Activated naive CD4-positive, alpha-beta T cell treated with anti-CD3 and anti-CD28 coated beads for 36 hours (primary cell): ENCODE results near the gene DUSP5. TPM values are rescaled to one million over a fixed set of nuclear protein-coding genes. Genes with fewer than 3 reads are reported as not detected.

ENCODE experiments used
- CTCF ChIA-PET: fragments of 350-600 bp; sonication (Branson Sonifier 250); formaldehyde crosslinking; loops from one replicate; lab custom pipeline; 2021; ENCODE audit warnings: antibody characterized with exemption; lab: Charles Lee
- DNase-seq: peaks from one replicate; pipeline ENCODE4 v3.0.0-alpha.2; 2020
- H3K27ac Mint-ChIP-seq: one replicate; pipeline ENCODE4 v1.8.0; 2021; ENCODE audit warnings: mild to moderate bottlenecking, mixed read lengths
- H3K27me3 Mint-ChIP-seq: one replicate; pipeline ENCODE4 v1.8.0; 2021; ENCODE audit warnings: low read depth, mixed read lengths
- H3K36me3 Mint-ChIP-seq: one replicate; pipeline ENCODE4 v1.8.0; 2021; ENCODE audit warnings: low read depth, mixed read lengths
- H3K4me1 Mint-ChIP-seq: one replicate; pipeline ENCODE4 v1.8.0; 2021; ENCODE audit warnings: low read depth, mixed read lengths
- H3K4me3 Mint-ChIP-seq: one replicate; pipeline ENCODE4 v1.8.0; 2021; ENCODE audit warnings: mild to moderate bottlenecking, moderate library complexity, mixed read lengths
- H3K9me3 Mint-ChIP-seq: one replicate; pipeline ENCODE4 v1.8.0; 2021; ENCODE audit warnings: mixed read lengths
- intact Hi-C: fragments of 100-400 bp; cut with micrococcal nuclease; formaldehyde crosslinking; loops from one replicate; pipeline ENCODE4 v1.15.1; 2023
- total RNA-seq, 2 experiments: library from RNA; stranded (reverse); gene quantifications; one replicate each; pipeline ENCODE4 v1.2.3, GENCODE V29; 2021

Gene DUSP5
- total RNA-seq, 2 experiments from 2014 or later: 51.0 to 53.5 TPM

- peaks cover 37% of the 10 kb centered on the region for H3K4me1 Mint-ChIP-seq
- H3K4me3 Mint-ChIP-seq: peak overlapping the region; percentile 89
- no peak for DNase-seq
- CTCF ChIA-PET: interaction anchor here (1.1 to 6.0 kb wide), 2 partner anchors 13 to 143 kb away, joined by 3 to 64 read pairs; no protein-coding TSS in a partner anchor
- H3K27me3 Mint-ChIP-seq: no peaks in the 10 kb centered on the region
- H3K36me3 Mint-ChIP-seq: peaks cover 32% of the 10 kb centered on the region
- intact Hi-C loops: loop anchor here (1.0 to 2.0 kb wide), 5 partner anchors 82 to 358 kb away; no protein-coding TSS in a partner anchor
- peak overlapping the region; percentile 89 for H3K27ac Mint-ChIP-seq
- H3K9me3 Mint-ChIP-seq: no peaks in the 10 kb centered on the region
These were observed 912 bp upstream of the DUSP5 start for GRCh38 chr10:110496553-110497437.

GRCh38 chr10:110498087-110498981 is 627 bp downstream of the DUSP5 start:
- H3K27me3 Mint-ChIP-seq: no peaks in the 10 kb centered on the region
- H3K27ac Mint-ChIP-seq: peak overlapping the region; percentile 94
- CTCF ChIA-PET: interaction anchor here (0.6 to 6.0 kb wide), 11 partner anchors 9 to 184 kb away, joined by 3 to 64 read pairs (median 5); no protein-coding TSS in a partner anchor
- no peaks in the 10 kb centered on the region for H3K9me3 Mint-ChIP-seq
- H3K4me1 Mint-ChIP-seq: peaks cover 48% of the 10 kb centered on the region
- H3K4me3 Mint-ChIP-seq: peak overlapping the region; percentile 97
- H3K36me3 Mint-ChIP-seq: peaks cover 46% of the 10 kb centered on the region
- peak; percentile 63 for DNase-seq
- intact Hi-C loops: no loop called here

DNA sequence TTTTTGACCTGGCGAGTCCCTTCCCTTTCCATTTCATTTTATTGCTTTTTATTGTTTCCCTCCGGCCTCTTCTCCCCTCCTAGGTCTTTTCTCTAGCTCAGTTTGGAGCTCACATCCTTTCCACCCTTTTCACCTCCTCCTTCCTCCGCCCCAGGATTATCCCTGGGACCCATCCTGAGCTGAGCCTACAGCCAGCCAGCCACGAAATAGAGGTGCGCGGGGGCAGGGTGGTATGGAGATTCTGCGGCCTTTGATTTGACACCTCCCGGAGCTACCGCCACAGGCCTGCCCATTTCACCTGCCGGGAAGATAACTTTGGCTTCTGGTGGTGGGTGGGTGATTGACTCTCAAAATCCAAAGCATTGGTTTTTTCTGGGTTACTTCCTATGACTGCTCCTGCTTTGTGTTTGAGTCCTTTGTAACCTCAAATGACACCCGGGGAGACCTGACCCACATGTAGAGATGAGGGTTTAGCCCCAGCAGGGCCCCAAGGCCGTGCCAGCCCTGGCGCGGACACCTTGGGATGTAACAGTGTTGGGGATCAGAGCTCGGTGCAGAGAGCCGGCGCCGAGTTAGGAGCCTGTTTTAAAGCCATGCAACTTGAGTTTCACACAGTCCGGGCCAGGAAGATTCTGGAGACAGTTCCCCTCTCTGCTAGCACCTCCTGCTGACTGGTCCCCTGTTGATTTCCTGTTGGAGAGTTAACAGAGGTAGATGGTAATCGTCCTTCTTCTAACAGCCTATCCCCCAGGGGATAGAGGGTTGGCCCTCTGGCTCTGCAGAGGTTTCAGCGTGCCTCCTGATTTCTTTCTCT is 1.5 kb downstream of the DUSP5 start:
- H3K27ac Mint-ChIP-seq: peak overlapping the region; percentile 94
- H3K9me3 Mint-ChIP-seq: no peaks in the 10 kb centered on the region
- peaks cover 57% of the 10 kb centered on the region for H3K4me1 Mint-ChIP-seq
- no peaks in the 10 kb centered on the region for H3K27me3 Mint-ChIP-seq
- H3K4me3 Mint-ChIP-seq: peak overlapping the region; percentile 97
- CTCF ChIA-PET: interaction anchor here (0.6 to 6.0 kb wide), 13 partner anchors 8 to 193 kb away, joined by 3 to 64 read pairs (median 5); no protein-coding TSS in a partner anchor
- peak; percentile 81 for DNase-seq
- H3K36me3 Mint-ChIP-seq: peaks cover 54% of the 10 kb centered on the region
- intact Hi-C loops: loop anchor here (1.0 kb wide), 3 partner anchors 48 to 193 kb away; no protein-coding TSS in a partner anchor

DNA sequence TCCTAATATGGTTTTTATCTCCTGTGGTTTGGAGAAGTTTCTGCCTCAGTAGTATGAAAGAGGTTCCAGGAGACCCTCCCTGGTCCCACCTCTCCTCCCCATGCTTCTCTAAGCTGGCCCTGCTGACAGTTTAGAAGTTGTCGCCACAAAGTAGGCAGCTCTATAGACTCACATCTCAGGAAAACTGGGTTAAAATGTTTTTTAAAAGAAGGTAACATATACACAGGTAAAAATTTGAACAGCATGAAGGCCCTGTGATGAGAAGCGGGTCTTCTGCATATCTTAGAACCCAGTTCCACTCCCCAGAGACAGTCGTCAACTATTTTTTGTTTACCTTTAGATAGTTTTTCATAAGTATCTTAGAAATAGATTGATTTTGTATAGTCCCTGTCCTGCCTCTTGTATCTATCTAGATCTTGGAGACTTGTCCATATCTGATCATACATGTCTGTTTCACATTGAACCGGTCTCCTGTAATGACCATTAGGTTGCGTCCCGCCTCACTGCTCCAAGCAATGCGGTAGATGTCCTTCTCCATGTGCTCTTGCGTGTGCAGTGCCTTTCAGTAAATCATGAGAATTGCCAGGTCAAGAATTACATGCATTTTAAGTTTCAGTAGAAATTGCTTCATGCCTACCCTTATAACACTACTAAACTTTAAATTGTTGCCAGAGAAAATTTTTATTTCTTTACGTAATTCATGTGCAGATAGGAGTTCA is 2.2 kb downstream of the DUSP5 start:
- no peak for DNase-seq
- CTCF ChIA-PET: interaction anchor here (1.0 to 6.0 kb wide), 8 partner anchors 13 to 194 kb away, joined by 3 to 64 read pairs (median 5); no protein-coding TSS in a partner anchor
- intact Hi-C loops: loop anchor here (1.0 to 5.0 kb wide), 6 partner anchors 47 to 493 kb away; partner anchors contain the start of gene ADD3
- Mint-ChIP-seq H3K27me3 (no peaks in the 10 kb centered on the region), H3K9me3 (no peaks in the 10 kb centered on the region), H3K4me1 (peaks cover 65% of the 10 kb centered on the region), H3K4me3 (peak overlapping the region; percentile 97), H3K27ac (peak overlapping the region; percentile 94), H3K36me3 (peaks cover 62% of the 10 kb centered on the region)

- H3K4me1 Mint-ChIP-seq: peaks cover 70% of the 10 kb centered on the region
- H3K4me3 Mint-ChIP-seq: peak overlapping the region; percentile 97
- H3K9me3 Mint-ChIP-seq: no peaks in the 10 kb centered on the region
- H3K27me3 Mint-ChIP-seq: no peaks in the 10 kb centered on the region
- no peak for DNase-seq
- H3K36me3 Mint-ChIP-seq: peaks cover 67% of the 10 kb centered on the region
- intact Hi-C loops: loop anchor here (1.0 to 5.0 kb wide), 3 partner anchors 375 to 493 kb away; partner anchors contain the start of gene ADD3
- CTCF ChIA-PET: interaction anchor here (0.6 to 6.0 kb wide), 7 partner anchors 45 to 193 kb away, joined by 3 to 64 read pairs (median 4); no protein-coding TSS in a partner anchor
- peak overlapping the region; percentile 85 for H3K27ac Mint-ChIP-seq
These were observed 2.8 kb downstream of the DUSP5 start for GRCh38 chr10:110500515-110500905.

DNA sequence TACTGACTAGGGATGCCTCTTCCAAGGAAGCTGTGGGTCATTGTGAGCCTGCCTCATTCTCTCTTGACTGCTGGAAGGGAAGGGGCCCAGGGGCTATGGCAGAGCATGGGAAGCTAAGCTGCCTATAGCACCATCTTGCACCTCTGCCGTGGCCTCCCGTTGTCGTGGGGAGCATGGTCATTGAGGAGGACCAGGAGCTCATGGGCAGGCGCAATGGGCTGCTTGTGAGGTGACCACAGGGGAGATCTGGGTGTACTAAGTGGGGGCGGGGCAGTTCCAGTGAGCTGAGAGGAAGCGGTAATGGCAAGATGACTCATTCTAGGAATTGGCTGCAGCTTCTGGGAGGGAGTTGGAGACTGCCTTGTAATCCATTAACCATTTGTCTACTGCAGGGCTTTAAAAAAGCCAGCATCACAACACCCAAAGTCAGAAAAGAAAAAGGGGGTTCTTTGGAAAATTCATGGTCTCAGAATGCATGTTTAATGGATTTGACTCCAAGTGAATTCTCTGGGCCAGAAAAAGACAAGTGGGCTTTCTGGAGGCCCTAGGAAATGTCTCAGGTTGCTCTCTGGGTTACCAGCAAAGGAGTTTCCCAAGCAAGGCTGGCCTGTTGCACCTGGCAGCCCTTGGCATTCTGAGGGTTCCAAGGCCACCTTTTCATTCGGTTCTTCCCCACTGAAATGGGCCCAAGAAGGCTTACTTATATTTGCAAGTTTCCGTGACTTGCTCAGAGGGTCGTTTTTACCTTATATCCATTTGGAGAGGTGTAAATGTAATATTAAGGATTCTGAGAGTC is 3.6 kb downstream of the DUSP5 start:
- no peaks in the 10 kb centered on the region for H3K27me3 Mint-ChIP-seq
- H3K36me3 Mint-ChIP-seq: peaks cover 71% of the 10 kb centered on the region
- intact Hi-C loops: loop anchor here (5.0 kb wide), 2 partner anchors 434 to 494 kb away; partner anchors contain the start of gene ADD3
- peak; percentile 76 for DNase-seq
- peak overlapping the region; percentile 85 for H3K27ac Mint-ChIP-seq
- CTCF ChIA-PET: interaction anchor here (0.6 to 6.0 kb wide), 7 partner anchors 44 to 194 kb away, joined by 3 to 64 read pairs (median 4); no protein-coding TSS in a partner anchor
- peaks cover 70% of the 10 kb centered on the region for H3K4me1 Mint-ChIP-seq
- H3K4me3 Mint-ChIP-seq: peak overlapping the region; percentile 97
- H3K9me3 Mint-ChIP-seq: no peaks in the 10 kb centered on the region

DNA sequence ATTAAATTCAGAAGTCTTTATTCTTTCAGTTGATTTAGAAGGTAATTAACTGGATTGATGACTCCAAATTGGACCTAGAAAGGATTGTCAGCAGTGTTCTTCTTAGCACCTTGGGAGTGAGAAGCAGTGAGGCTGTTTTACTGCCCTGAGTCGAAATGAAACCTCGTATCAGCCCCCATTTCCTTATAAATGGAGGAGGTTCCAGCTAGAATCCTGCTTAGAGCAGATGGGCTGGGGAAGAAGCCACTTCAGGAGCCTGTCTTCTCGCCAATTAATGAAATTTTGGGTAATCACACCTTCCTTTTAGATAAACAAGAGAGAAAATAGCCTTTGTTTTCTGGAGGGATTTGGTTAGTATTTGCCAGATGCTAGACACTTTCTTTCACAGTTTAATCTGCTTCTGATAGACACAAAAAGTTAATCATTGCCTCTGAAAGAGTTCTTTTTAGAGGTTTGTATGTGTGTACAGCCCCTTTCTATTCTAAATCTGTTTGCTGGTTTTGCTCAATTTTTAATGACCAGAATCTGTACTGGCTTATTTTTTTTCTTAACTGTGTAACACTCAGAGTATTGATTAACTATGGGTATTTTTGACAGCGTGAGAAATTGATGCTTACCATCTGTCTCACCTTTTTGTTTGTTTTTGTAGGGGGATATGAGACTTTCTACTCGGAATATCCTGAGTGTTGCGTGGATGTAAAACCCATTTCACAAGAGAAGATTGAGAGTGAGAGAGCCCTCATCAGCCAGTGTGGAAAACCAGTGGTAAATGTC is 4.6 kb downstream of the DUSP5 start:
- H3K27ac Mint-ChIP-seq: peak overlapping the region; percentile 85
- peaks cover 72% of the 10 kb centered on the region for H3K4me1 Mint-ChIP-seq
- intact Hi-C loops: loop anchor here (2.0 to 5.0 kb wide), 3 partner anchors 275 to 495 kb away; partner anchors contain the start of gene ADD3
- CTCF ChIA-PET: interaction anchor here (0.7 to 6.0 kb wide), 8 partner anchors 11 to 197 kb away, joined by 3 to 64 read pairs (median 12); partner anchors contain the start of gene SMNDC1
- DNase-seq: peak; percentile 43
- H3K36me3 Mint-ChIP-seq: peaks cover 77% of the 10 kb centered on the region
- no peaks in the 10 kb centered on the region for H3K9me3 Mint-ChIP-seq
- H3K4me3 Mint-ChIP-seq: peak overlapping the region; percentile 97
- no peaks in the 10 kb centered on the region for H3K27me3 Mint-ChIP-seq

- CTCF ChIA-PET: interaction anchor here (0.6 to 5.1 kb wide), 12 partner anchors 10 to 198 kb away, joined by 3 to 47 read pairs (median 4); partner anchors contain the start of gene SMNDC1
- no peaks in the 10 kb centered on the region for H3K9me3 Mint-ChIP-seq
- H3K4me1 Mint-ChIP-seq: peaks cover 74% of the 10 kb centered on the region
- H3K36me3 Mint-ChIP-seq: peaks cover 83% of the 10 kb centered on the region
- H3K27ac Mint-ChIP-seq: peak overlapping the region; percentile 85
- DNase-seq: peak; percentile 66
- H3K4me3 Mint-ChIP-seq: peak overlapping the region; percentile 97
- H3K27me3 Mint-ChIP-seq: no peaks in the 10 kb centered on the region
- intact Hi-C loops: loop anchor here (1.0 to 5.0 kb wide), 5 partner anchors 89 to 496 kb away; partner anchors contain the start of gene ADD3
These were observed 5.2 kb downstream of the DUSP5 start for GRCh38 chr10:110502851-110503301.

DNA sequence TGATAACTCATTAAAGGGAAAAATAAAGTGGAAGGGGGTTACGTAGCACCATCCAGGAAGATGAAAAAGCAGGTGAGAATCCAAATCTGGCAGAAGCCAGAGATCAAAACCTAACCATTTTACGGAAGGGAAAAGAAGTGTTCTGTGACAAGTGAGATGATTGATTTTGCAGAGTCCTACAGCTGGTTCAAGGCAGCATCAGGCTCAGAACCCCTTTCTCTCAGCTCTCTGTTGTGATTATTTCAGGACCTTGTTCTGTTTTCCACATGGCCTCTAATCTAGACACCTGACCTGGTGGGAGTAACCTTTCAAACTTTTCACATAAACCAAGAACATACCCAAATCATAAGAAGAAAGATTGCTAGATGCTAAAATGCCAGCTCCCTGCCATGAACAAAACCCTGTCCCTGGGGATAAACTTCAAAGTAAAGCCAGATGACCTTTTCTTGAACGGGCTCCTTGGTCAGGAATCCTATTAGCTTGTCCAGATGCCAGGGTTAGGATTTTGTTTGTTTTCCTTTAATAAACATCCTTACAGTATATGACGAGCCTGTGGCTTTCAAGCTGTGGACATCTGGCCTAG is 5.9 kb downstream of the DUSP5 start:
- H3K27me3 Mint-ChIP-seq: no peaks in the 10 kb centered on the region
- H3K27ac Mint-ChIP-seq: peak overlapping the region; percentile 85
- DNase-seq: no peak
- CTCF ChIA-PET: interaction anchor here (0.8 to 5.1 kb wide), 12 partner anchors 9 to 198 kb away, joined by 3 to 47 read pairs (median 4); partner anchors contain the start of gene SMNDC1
- H3K4me1 Mint-ChIP-seq: peaks cover 79% of the 10 kb centered on the region
- intact Hi-C loops: loop anchor here (1.0 to 5.0 kb wide), 12 partner anchors 9 to 496 kb away; partner anchors contain the start of gene ADD3
- peak overlapping the region; percentile 97 for H3K4me3 Mint-ChIP-seq
- H3K9me3 Mint-ChIP-seq: no peaks in the 10 kb centered on the region
- peaks cover 91% of the 10 kb centered on the region for H3K36me3 Mint-ChIP-seq
